Vagina (tissue), 2 donors: Measurements from ENCODE around the gene RACGAP1. TPM values are rescaled to one million over a fixed set of nuclear protein-coding genes. Genes with fewer than 3 reads are reported as not detected.
A peak's percentile ranks its signal among the peaks of the same experiment; 100 is the strongest.

Experiments used
- DNase-seq, 2 donors: peaks; one replicate each; pipeline ENCODE4 v3.0.0-alpha.2; 2017; ENCODE audit errors: extremely low spot score in 2 of 2
- H3K27ac ChIP-seq: fragments of 200-600 bp; sonication (generic); one replicate; pipeline ENCODE4 v1.5.1; 2019
- H3K27me3 ChIP-seq: fragments of 200-600 bp; sonication (generic); one replicate; pipeline ENCODE4 v1.5.1; 2019
- H3K36me3 ChIP-seq, 2 donors: fragments of 200-600 bp; sonication (generic); one replicate each; pipeline ENCODE4 v1.5.1; 2017 to 2019
- H3K4me1 ChIP-seq: fragments of 200-600 bp; sonication (generic); one replicate; pipeline ENCODE4 v1.5.1; 2019
- H3K4me3 ChIP-seq, 2 donors: fragments of 200-600 bp; sonication (generic); 1 replicate in 1 of 2; 2 replicates in 1 of 2; pipeline ENCODE4 v1.5.1; 2016 to 2019
- H3K9me3 ChIP-seq: fragments of 200-600 bp; sonication (generic); one replicate; pipeline ENCODE4 v1.5.1; 2019
- POLR2A ChIP-seq, 2 donors: fragments of 450-650 bp; IDR thresholded peaks; one replicate each; pipeline ENCODE4 v1.6.1; 2017; ENCODE audit warnings: antibody characterized with exemption in 2 of 2, mild to moderate bottlenecking in 2 of 2, moderate library complexity in 2 of 2
- POLR2AphosphoS5 ChIP-seq, 2 donors: sonication (generic); formaldehyde crosslinking; IDR thresholded peaks; one replicate each; pipeline ENCODE4 v1.9.0; 2017; ENCODE audit warnings: antibody characterized with exemption in 2 of 2, mild to moderate bottlenecking in 2 of 2, low read depth in 1 of 2; ENCODE audit not compliant: insufficient read depth in 1 of 2
- intact Hi-C: fragments of 100-400 bp; cut with DNase I; formaldehyde crosslinking; loops from one replicate; pipeline ENCODE4 v1.15.1; 2023
- total RNA-seq: library from RNA; depleted of rRNA; stranded (reverse); fragments of >200 nt; gene quantifications from one replicate; pipeline ENCODE4 v1.2.3, GENCODE V29; 2016
- TF ChIP-seq, protein P1 (sequence below), 3 experiments: fragments of 450-650 bp in 2 of 3; fragments of 200-600 bp in 1 of 3; sonication (generic) in 1 of 3; IDR thresholded peaks; one replicate each; pipeline ENCODE4 v1.5.1; 2017 to 2019; ENCODE audit warnings: antibody characterized with exemption in 3 of 3, mild to moderate bottlenecking in 2 of 3, moderate library complexity in 2 of 3

Gene RACGAP1
- total RNA-seq, 1 donor from 2014 or later, result 19.2 TPM

DNA sequence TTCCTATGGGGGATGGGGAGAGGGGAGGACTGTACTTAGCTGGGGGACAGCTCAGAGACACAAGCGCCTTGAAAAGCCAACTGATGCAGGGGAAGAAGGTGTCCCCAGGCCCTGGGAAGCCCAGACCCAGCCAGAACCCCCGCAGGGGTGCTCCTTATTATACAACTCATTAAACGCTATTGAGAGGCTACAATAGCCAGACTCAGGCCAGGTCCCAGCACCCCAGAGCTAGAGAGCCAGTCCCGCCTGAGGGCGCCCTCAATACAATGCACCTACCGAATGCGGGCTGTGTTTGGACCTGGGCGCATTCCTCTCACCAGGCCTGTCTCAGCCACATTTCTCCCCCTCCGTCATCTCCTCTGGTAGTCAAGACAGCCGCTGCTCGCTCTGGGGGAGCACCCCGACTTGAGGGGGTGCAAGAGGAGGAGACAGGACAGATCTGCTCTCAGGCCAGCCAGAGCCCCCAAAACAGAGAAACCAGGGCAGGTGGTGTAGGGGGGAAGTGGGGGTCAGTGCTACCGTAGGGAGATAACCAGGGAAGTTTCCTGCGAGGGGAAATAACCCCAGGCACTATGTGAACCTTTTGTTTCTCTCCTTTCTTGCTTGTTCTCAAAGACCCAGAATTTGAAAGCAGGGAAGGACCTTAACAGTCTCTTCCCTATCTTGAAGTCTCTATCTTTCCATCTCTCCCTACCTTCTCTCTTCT is 26.0 kb upstream of the RACGAP1 start:
- no peaks in the 10 kb centered on the region for H3K36me3 ChIP-seq
- peak overlapping the region; percentile 30 to 39 for H3K4me3 ChIP-seq
- peaks cover 21% of the 10 kb centered on the region for H3K4me1 ChIP-seq
- no peaks in the 10 kb centered on the region for H3K27me3 ChIP-seq
- H3K9me3 ChIP-seq, result no peaks in the 10 kb centered on the region
- intact Hi-C loops, result loop anchor here (10.0 kb wide), 1 partner anchor 76 kb away; the partner anchor contains the start of gene AQP6
- H3K27ac ChIP-seq, result peak overlapping the region; percentile 69
- DNase-seq, result no peak
- TF ChIP-seq, protein P1, sequence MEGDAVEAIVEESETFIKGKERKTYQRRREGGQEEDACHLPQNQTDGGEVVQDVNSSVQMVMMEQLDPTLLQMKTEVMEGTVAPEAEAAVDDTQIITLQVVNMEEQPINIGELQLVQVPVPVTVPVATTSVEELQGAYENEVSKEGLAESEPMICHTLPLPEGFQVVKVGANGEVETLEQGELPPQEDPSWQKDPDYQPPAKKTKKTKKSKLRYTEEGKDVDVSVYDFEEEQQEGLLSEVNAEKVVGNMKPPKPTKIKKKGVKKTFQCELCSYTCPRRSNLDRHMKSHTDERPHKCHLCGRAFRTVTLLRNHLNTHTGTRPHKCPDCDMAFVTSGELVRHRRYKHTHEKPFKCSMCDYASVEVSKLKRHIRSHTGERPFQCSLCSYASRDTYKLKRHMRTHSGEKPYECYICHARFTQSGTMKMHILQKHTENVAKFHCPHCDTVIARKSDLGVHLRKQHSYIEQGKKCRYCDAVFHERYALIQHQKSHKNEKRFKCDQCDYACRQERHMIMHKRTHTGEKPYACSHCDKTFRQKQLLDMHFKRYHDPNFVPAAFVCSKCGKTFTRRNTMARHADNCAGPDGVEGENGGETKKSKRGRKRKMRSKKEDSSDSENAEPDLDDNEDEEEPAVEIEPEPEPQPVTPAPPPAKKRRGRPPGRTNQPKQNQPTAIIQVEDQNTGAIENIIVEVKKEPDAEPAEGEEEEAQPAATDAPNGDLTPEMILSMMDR (IDR thresholded peaks at IDR 0.05), result no peak
- no peak for TF ChIP-seq POLR2AphosphoS5 (IDR thresholded peaks at IDR 0.05; ENCODE audit: insufficient read depth in 1 of 2, low read depth in 1 of 2)
- TF ChIP-seq POLR2A (IDR thresholded peaks at IDR 0.05), result no peak

DNA sequence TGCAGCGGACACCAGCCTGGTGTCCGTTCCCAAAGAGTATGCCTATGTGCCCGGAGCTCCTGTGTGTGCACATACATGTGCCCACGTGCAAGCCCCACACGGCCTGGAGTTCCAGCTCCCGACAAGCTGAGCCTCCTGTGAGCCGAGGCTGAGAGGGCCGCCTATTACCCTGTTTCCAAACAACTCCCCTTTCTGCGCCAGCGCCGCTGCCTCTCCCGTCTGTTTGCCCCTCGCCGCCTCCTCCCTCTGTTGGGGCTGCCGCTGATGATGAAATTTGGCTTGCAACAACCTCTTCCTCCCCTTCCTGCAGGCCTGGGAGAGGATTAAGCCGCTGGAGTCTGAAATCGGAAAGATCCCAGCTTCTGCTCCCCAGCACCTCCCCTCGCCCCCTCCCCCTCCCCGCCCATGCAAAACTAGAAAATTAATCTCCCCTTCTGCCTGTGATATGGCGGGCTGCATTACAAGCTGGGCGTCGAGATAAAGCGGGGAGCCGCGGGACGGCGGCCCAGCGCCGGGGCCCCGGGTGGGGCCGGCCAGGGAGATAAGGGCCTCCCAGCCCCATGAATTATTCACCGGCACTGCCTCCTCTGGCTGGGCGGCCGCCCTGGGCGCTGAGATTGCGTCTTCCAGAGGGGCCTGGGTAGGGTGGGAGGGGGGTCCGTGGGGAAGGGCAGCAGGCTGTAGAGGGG is 25.3 kb upstream of the RACGAP1 start:
- Histone ChIP-seq H3K27me3 (no peaks in the 10 kb centered on the region), H3K4me3 (peak overlapping the region; percentile 30 to 39), H3K9me3 (no peaks in the 10 kb centered on the region), H3K4me1 (peaks cover 14% of the 10 kb centered on the region), H3K27ac (peak overlapping the region; percentile 69), H3K36me3 (no peaks in the 10 kb centered on the region)
- peak in 1 of 2 donors; percentile 39 for TF ChIP-seq POLR2AphosphoS5 (IDR thresholded peaks at IDR 0.05; ENCODE audit: insufficient read depth in 1 of 2, low read depth in 1 of 2)
- TF ChIP-seq, protein P1 (IDR thresholded peaks at IDR 0.05), result no peak
- intact Hi-C loops, result loop anchor here (10.0 kb wide), 1 partner anchor 76 kb away; the partner anchor contains the start of gene AQP6
- no peak for DNase-seq

DNA sequence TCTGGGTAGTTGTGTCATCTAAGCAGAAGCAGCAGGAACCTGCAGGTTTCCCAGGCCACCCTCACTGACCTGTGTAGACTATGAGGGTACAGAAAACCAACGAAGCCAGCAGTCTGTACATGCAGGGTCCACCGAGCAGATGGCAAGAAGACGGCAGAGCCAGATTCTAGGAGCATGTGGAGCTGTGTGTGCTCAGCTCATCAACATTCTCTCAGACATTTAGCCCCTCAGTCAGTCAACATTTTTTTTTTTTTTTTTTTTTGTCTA is 24.8 kb upstream of the RACGAP1 start:
- H3K4me1 ChIP-seq, result peaks cover 14% of the 10 kb centered on the region
- TF ChIP-seq POLR2AphosphoS5 (IDR thresholded peaks at IDR 0.05; ENCODE audit: insufficient read depth in 1 of 2, low read depth in 1 of 2), result no peak
- no peak for TF ChIP-seq POLR2A (IDR thresholded peaks at IDR 0.05)
- TF ChIP-seq, protein P1 (IDR thresholded peaks at IDR 0.05), result no peak
- no peaks in the 10 kb centered on the region for H3K9me3 ChIP-seq
- peak overlapping the region; percentile 69 for H3K27ac ChIP-seq
- peak overlapping the region in 1 of 2 donors; percentile 30 for H3K4me3 ChIP-seq
- intact Hi-C loops, result loop anchor here (10.0 kb wide), 1 partner anchor 75 kb away; the partner anchor contains the start of gene AQP6
- H3K36me3 ChIP-seq, result no peaks in the 10 kb centered on the region
- H3K27me3 ChIP-seq, result no peaks in the 10 kb centered on the region
- DNase-seq, result no peak

DNA sequence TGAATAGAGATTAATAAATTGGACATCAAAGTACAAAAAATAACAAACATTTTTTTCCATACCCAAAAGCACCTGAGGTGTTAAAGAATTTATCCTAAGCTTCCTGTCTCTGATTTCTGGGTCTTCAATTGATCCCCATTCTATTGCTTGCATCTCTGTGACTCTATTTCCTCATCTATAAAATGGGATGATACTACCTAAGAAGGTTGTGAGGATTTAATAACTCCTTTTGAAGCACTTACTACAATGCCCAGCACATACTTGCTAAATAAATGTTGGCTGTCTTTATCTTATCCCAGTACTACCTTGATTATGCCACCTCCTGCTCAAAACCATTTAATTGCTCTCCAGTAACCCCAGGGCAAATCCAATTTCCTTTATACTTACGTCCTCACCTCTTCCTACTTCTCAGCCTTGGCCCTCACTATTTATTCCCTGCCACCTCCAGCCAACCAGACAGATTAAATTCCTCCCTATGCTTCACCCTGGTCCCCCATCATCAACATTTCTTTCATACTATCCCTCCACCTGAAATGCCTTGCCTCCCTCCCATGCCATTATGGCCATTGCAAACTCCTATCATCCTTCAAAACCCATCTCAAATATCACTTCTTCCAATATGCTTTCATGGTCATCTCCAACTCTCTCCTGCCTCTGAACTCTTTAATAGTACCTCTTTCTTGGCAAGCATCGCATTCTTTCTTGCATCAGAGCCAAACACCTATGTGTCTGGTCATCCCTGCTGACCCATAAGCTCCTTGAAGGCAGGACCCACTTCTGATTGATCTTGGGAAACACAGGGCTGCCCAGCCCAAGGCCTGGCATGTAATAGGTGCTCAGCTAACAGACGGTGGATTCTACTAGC is 24.2 kb upstream of the RACGAP1 start:
- no peak for TF ChIP-seq POLR2A (IDR thresholded peaks at IDR 0.05)
- H3K4me1 ChIP-seq, result peaks cover 14% of the 10 kb centered on the region
- intact Hi-C loops, result loop anchor here (10.0 kb wide), 1 partner anchor 75 kb away; the partner anchor contains the start of gene AQP6
- H3K27me3 ChIP-seq, result no peaks in the 10 kb centered on the region
- H3K36me3 ChIP-seq, result no peaks in the 10 kb centered on the region
- DNase-seq, result no peak
- no peak overlapping the region for H3K4me3 ChIP-seq
- H3K9me3 ChIP-seq, result no peaks in the 10 kb centered on the region
- no peak overlapping the region for H3K27ac ChIP-seq

DNA sequence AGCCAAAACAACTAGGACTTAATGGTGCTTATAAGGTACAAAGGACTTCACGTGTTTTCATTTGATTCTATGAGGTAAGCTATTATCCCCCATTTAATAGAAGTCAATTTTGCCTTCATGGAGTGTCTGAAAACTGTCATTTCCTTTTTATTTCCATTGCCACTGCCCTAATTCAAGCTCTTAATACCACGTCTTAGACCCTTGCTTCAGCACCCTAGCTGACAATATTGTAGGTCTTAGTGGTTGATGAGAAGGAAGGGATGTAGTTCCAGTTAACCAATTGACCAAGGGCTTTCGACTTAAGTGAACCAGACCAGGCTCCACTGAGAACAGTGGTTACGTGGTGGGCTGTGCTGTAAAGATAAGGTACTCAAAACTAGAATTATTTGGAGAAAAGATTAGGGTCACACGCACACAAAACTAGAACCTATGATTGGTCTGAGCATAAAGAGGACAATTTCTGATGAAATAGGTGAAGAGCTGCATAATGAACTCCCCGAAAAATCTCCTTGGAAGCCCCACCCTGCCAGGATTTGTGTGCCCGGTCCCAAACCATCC is 22.5 kb upstream of the RACGAP1 start:
- no peaks in the 10 kb centered on the region for H3K36me3 ChIP-seq
- no peak overlapping the region for H3K27ac ChIP-seq
- DNase-seq, result no peak
- intact Hi-C loops, result no loop called here
- TF ChIP-seq, protein P1 (IDR thresholded peaks at IDR 0.05), result no peak
- TF ChIP-seq POLR2AphosphoS5 (IDR thresholded peaks at IDR 0.05; ENCODE audit: insufficient read depth in 1 of 2, low read depth in 1 of 2) (no peak), POLR2A (IDR thresholded peaks at IDR 0.05) (no peak)
- peaks cover 14% of the 10 kb centered on the region for H3K4me1 ChIP-seq
- no peak overlapping the region for H3K4me3 ChIP-seq
- no peaks in the 10 kb centered on the region for H3K9me3 ChIP-seq
- H3K27me3 ChIP-seq, result no peaks in the 10 kb centered on the region
